Measurements from ENCODE around the gene DPEP2. TPM values are rescaled to one million over a fixed set of nuclear protein-coding genes. Genes with fewer than 3 reads are reported as not detected.
"Not testable (repeated sequence)": the region's sequence is repeated elsewhere in the genome, so short reads cannot be mapped to it uniquely, and the experiment has no call there.

Gene DPEP2
- total RNA-seq, 1 donor, result not detected

GRCh38 chr16:67941469-67942199 is 57.6 kb downstream of the DPEP2 start:
- TF ChIP-seq, protein P1, sequence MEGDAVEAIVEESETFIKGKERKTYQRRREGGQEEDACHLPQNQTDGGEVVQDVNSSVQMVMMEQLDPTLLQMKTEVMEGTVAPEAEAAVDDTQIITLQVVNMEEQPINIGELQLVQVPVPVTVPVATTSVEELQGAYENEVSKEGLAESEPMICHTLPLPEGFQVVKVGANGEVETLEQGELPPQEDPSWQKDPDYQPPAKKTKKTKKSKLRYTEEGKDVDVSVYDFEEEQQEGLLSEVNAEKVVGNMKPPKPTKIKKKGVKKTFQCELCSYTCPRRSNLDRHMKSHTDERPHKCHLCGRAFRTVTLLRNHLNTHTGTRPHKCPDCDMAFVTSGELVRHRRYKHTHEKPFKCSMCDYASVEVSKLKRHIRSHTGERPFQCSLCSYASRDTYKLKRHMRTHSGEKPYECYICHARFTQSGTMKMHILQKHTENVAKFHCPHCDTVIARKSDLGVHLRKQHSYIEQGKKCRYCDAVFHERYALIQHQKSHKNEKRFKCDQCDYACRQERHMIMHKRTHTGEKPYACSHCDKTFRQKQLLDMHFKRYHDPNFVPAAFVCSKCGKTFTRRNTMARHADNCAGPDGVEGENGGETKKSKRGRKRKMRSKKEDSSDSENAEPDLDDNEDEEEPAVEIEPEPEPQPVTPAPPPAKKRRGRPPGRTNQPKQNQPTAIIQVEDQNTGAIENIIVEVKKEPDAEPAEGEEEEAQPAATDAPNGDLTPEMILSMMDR (IDR thresholded peaks at IDR 0.05; ENCODE audit: extremely low read depth, low read depth, low read length), result no peak
- no peak overlapping the region for H3K4me3 ChIP-seq (ENCODE audit: insufficient read depth, low read length)

DNA sequence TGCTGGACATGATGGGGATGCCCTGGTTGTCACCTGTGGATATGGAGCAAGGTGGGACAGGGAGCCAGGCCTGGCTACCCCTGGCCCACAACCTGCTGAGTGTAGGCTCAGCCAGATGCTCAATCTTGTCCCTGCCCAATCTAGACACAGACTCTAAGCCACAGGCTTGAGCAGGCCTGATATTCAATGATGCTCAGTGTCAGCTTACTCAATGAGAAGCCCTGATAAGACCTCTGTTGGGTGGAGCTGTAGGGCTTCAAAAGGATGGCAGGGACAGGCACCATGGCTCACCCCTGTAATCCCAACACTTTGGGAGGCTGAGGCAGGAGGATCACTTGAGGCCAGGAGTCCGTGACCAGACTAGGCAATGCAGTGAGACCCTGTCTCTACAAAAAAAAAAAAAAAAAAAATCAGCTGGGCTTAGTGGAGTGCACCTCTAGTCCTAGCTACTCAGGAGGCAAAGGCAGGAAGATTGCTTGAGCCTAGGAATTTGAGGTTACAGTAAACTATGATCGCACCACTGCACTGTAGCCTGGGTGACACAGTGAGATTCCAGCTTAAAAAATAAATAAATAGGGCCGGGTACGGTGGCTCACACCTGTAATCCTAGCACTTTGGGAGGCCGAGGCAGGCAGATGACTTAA is 58.7 kb downstream of the DPEP2 start:
- Histone ChIP-seq H3K9me3 (ENCODE audit: low read depth, low read length) (no peaks in the 10 kb centered on the region), H3K36me3 (ENCODE audit: insufficient read depth, low read length) (peaks cover 66% of the 10 kb centered on the region), H2AFZ (ENCODE audit: low read length) (no peak overlapping the region), H3K27me3 (ENCODE audit: insufficient read depth, low read length) (no peaks in the 10 kb centered on the region), H3K79me2 (ENCODE audit: insufficient read depth, low read length) (peaks cover 34% of the 10 kb centered on the region), H3K4me2 (ENCODE audit: insufficient read depth, low read length) (no peak overlapping the region), H3K4me1 (ENCODE audit: insufficient read depth, low read length) (peaks cover 8% of the 10 kb centered on the region), H3K27ac (ENCODE audit: low read depth, low read length) (no peak overlapping the region), H4K20me1 (ENCODE audit: insufficient read depth, low read length) (peaks cover 27% of the 10 kb centered on the region), H3K4me3 (ENCODE audit: insufficient read depth, low read length) (no peak overlapping the region)
- DNase-seq (ENCODE audit: insufficient read length, low spot score, missing footprints), result peak; percentile 45
- TF ChIP-seq, protein P1 (IDR thresholded peaks at IDR 0.05; ENCODE audit: extremely low read depth, low read depth, low read length), result no peak

More at GRCh38 chr16:67941469-67942199, 57.6 kb downstream of the DPEP2 start:
- Histone ChIP-seq H3K9me3 (ENCODE audit: low read depth, low read length) (no peaks in the 10 kb centered on the region), H3K4me2 (ENCODE audit: insufficient read depth, low read length) (no peak overlapping the region), H2AFZ (ENCODE audit: low read length) (no peak overlapping the region), H3K27ac (ENCODE audit: low read depth, low read length) (no peak overlapping the region), H3K79me2 (ENCODE audit: insufficient read depth, low read length) (peaks cover 29% of the 10 kb centered on the region), H3K36me3 (ENCODE audit: insufficient read depth, low read length) (peaks cover 76% of the 10 kb centered on the region), H4K20me1 (ENCODE audit: insufficient read depth, low read length) (peaks cover 38% of the 10 kb centered on the region), H3K4me1 (ENCODE audit: insufficient read depth, low read length) (peaks cover 8% of the 10 kb centered on the region), H3K27me3 (ENCODE audit: insufficient read depth, low read length) (no peaks in the 10 kb centered on the region)
- peak; percentile 60 for DNase-seq (ENCODE audit: insufficient read length, low spot score, missing footprints)

GRCh38 chr16:67939507-67940445 is 59.5 kb downstream of the DPEP2 start:
- Histone ChIP-seq H3K27ac (ENCODE audit: low read depth, low read length) (no peak overlapping the region), H3K27me3 (ENCODE audit: insufficient read depth, low read length) (no peaks in the 10 kb centered on the region), H3K4me3 (ENCODE audit: insufficient read depth, low read length) (no peak overlapping the region), H3K4me2 (ENCODE audit: insufficient read depth, low read length) (no peak overlapping the region), H3K4me1 (ENCODE audit: insufficient read depth, low read length) (peaks cover 16% of the 10 kb centered on the region), H2AFZ (ENCODE audit: low read length) (no peak overlapping the region), H3K79me2 (ENCODE audit: insufficient read depth, low read length) (peaks cover 37% of the 10 kb centered on the region), H3K9me3 (ENCODE audit: low read depth, low read length) (no peaks in the 10 kb centered on the region), H3K36me3 (ENCODE audit: insufficient read depth, low read length) (peaks cover 58% of the 10 kb centered on the region), H4K20me1 (ENCODE audit: insufficient read depth, low read length) (peaks cover 22% of the 10 kb centered on the region)
- peak; percentile 73 for DNase-seq (ENCODE audit: insufficient read length, low spot score, missing footprints)
- TF ChIP-seq, protein P1 (IDR thresholded peaks at IDR 0.05; ENCODE audit: extremely low read depth, low read depth, low read length), result no peak

DNA sequence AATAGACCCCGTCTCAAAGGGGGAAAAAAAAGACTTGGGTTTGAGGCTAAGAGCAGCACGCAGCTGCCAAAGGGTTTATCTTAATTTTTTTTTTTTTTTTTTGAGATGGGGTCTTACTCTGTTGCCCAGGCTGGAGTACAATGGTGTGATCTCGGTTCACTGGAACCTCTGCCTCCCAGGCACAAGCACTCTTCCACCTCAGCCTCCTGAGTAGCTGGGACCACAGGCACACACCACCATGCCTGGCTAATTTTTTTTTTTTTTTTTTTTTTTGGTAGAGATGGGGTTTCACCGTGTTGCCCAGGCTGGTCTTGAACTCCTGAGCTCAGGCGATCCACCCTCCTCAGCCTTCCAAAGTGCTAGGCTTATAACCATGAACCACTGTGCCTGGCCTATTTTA is 61.6 kb downstream of the DPEP2 start:
- H2AFZ ChIP-seq (ENCODE audit: low read length); H3K9me3 ChIP-seq (ENCODE audit: low read depth, low read length); H3K27ac ChIP-seq (ENCODE audit: low read depth, low read length); H3K27me3 ChIP-seq (ENCODE audit: insufficient read depth, low read length); DNase-seq (ENCODE audit: insufficient read length, low spot score, missing footprints); H3K4me3 ChIP-seq (ENCODE audit: insufficient read depth, low read length): not testable (repeated sequence)
- H3K4me1 ChIP-seq (ENCODE audit: insufficient read depth, low read length), result peaks cover 21% of the 10 kb centered on the region
- H3K4me2 ChIP-seq (ENCODE audit: insufficient read depth, low read length), result peak overlapping the region; percentile 91
- peaks cover 43% of the 10 kb centered on the region for H3K36me3 ChIP-seq (ENCODE audit: insufficient read depth, low read length)
- peaks cover 35% of the 10 kb centered on the region for H3K79me2 ChIP-seq (ENCODE audit: insufficient read depth, low read length)
- H4K20me1 ChIP-seq (ENCODE audit: insufficient read depth, low read length), result peaks cover 15% of the 10 kb centered on the region

Small RNA genes lying within 50 kb of the gene (small RNA-seq; reads per million reads assigned to genes)
- not detected for gene RNU6-359P

Other genes starting within 250 kb of the DPEP2 start
- gene RANBP10, start 192.9 kb downstream of the DPEP2 start, total RNA-seq, result 5.4 and 5.6 TPM in 2 replicates
- 0.88 and 1.8 TPM in 2 replicates for gene TSNAXIP1, start 192.6 kb downstream of the DPEP2 start, total RNA-seq
- gene THAP11, start 157.2 kb downstream of the DPEP2 start, total RNA-seq, result 23.6 and 25.7 TPM in 2 replicates
- gene NUTF2, start 152.6 kb downstream of the DPEP2 start, total RNA-seq, result 203 TPM in 2 replicates
- gene CENPT, start 151.8 kb downstream of the DPEP2 start, total RNA-seq, result 24.2 and 25.6 TPM in 2 replicates
- 45.7 and 60.8 TPM in 2 replicates for gene EDC4, start 126.4 kb downstream of the DPEP2 start, total RNA-seq
- 0.29 TPM in 1 of 2 replicates, not detected in the other for gene NRN1L, start 114.6 kb downstream of the DPEP2 start, total RNA-seq
- 16.8 and 18.5 TPM in 2 replicates for gene PSKH1, start 106.2 kb downstream of the DPEP2 start, total RNA-seq
- 0.36 and 0.59 TPM in 2 replicates for gene CTRL, start 67.6 kb downstream of the DPEP2 start, total RNA-seq
- 44.5 and 47.0 TPM in 2 replicates for gene PSMB10, start 62.6 kb downstream of the DPEP2 start, total RNA-seq
- 6.9 and 8.8 TPM in 2 replicates for gene LCAT, start 55.4 kb downstream of the DPEP2 start, total RNA-seq
- gene SLC12A4, start 30.8 kb downstream of the DPEP2 start, total RNA-seq, result 79.3 and 82.2 TPM in 2 replicates
- gene DPEP3, start 19.0 kb downstream of the DPEP2 start, total RNA-seq, result not detected in 2 replicates
- gene DPEP2NB, start 16.4 kb upstream of the DPEP2 start, total RNA-seq, result not detected in 2 replicates
- gene DDX28, start 23.7 kb upstream of the DPEP2 start, total RNA-seq, result 10.5 and 12.4 TPM in 2 replicates
- 8.7 and 8.8 TPM in 2 replicates for gene DUS2, start 23.8 kb upstream of the DPEP2 start, total RNA-seq
- 36.2 and 43.9 TPM in 2 replicates for gene NFATC3, start 85.9 kb upstream of the DPEP2 start, total RNA-seq
- gene ESRP2, start 236.6 kb upstream of the DPEP2 start, total RNA-seq, result under 0.01 TPM in 1 of 2 replicates, not detected in the other
- 30.8 and 30.9 TPM in 2 replicates for gene PLA2G15, start 245.9 kb upstream of the DPEP2 start, total RNA-seq